OCI-LY7 (cell line): ENCODE results near the gene LTB4R. TPM values are rescaled to one million over a fixed set of nuclear protein-coding genes. Genes with fewer than 3 reads are reported as not detected.

Experiments used
- BruUV-seq: library from RNA; stranded (reverse); fragments of 400-500 nt; replicated peaks from 2 replicates; lab custom pipeline; 2021; lab: Mats Ljungman, UMichigan
- CTCF ChIA-PET: fragments of 300-600 bp; sonication (Branson Sonifier 250); formaldehyde crosslinking; loops from one replicate; lab custom pipeline; 2022; ENCODE audit warnings: antibody characterized with exemption; ENCODE audit not compliant: unreplicated experiment; lab: Charles Lee
- POLR2A ChIA-PET: fragments of 300-600 bp; sonication (Branson Sonifier 250); formaldehyde crosslinking; loops from one replicate; lab custom pipeline; 2022; ENCODE audit warnings: antibody characterized with exemption; lab: Charles Lee
- DNase-seq: peaks from one replicate; pipeline ENCODE4 v3.0.0-alpha.2; 2015; ENCODE audit warnings: low spot score
- H2AFZ ChIP-seq: fragments of 200-600 bp; sonication (generic), shearing (Covaris generic); 2 replicates; pipeline ENCODE4 v1.6.1; 2014; ENCODE audit warnings: mild to moderate bottlenecking, antibody characterized with exemption, low read length, moderate library complexity
- H3K27ac ChIP-seq: fragments of 200-600 bp; sonication (generic); 2 replicates; pipeline ENCODE4 v1.5.1; 2014; ENCODE audit warnings: mixed run types, low read depth, mild to moderate bottlenecking, moderate library complexity, low read length, inconsistent platforms; ENCODE audit not compliant: poor library complexity, severe bottlenecking
- H3K36me3 ChIP-seq: fragments of 200-600 bp; sonication (generic); 2 replicates; pipeline ENCODE4 v1.6.1; 2014; ENCODE audit warnings: mild to moderate bottlenecking, antibody characterized with exemption, low read length, moderate library complexity, mixed read lengths; ENCODE audit not compliant: insufficient read depth
- H3K4me1 ChIP-seq: fragments of 200-600 bp; sonication (generic); 2 replicates; pipeline ENCODE4 v1.5.1; 2014; ENCODE audit warnings: mild to moderate bottlenecking, low read length; ENCODE audit not compliant: insufficient read depth, poor library complexity, severe bottlenecking
- H3K4me2 ChIP-seq: fragments of 200-600 bp; sonication (generic); 2 replicates; pipeline ENCODE4 v1.6.1; 2014; ENCODE audit warnings: mild to moderate bottlenecking, low read length
- H3K4me3 ChIP-seq: fragments of 200-600 bp; sonication (generic); 2 replicates; pipeline ENCODE4 v1.5.1; 2014; ENCODE audit warnings: mild to moderate bottlenecking, low read depth, low read length; ENCODE audit not compliant: poor library complexity, severe bottlenecking
- H3K79me2 ChIP-seq: fragments of 200-600 bp; sonication (generic); 2 replicates; pipeline ENCODE4 v1.6.1; 2016; ENCODE audit warnings: low read depth, mild to moderate bottlenecking, low read length, moderate library complexity, mixed read lengths; ENCODE audit not compliant: insufficient read depth
- H3K9me2 ChIP-seq: fragments of 200-600 bp; sonication (generic); 2 replicates; pipeline ENCODE4 v1.6.1; 2016; ENCODE audit warnings: mild to moderate bottlenecking, low read length, mixed read lengths; ENCODE audit not compliant: insufficient read depth
- H3K9me3 ChIP-seq: fragments of 200-600 bp; sonication (generic); 2 replicates; pipeline ENCODE4 v1.6.1; 2014; ENCODE audit warnings: mild to moderate bottlenecking, mixed run types, low read length, mixed read lengths
- H4K20me1 ChIP-seq: fragments of 200-600 bp; sonication (generic); 2 replicates; pipeline ENCODE4 v1.6.1; 2014; ENCODE audit warnings: mild to moderate bottlenecking, antibody characterized with exemption, low read length, moderate library complexity, mixed read lengths; ENCODE audit not compliant: insufficient read depth
- CTCF ChIP-seq: fragments of 200-600 bp; sonication (generic); conservative IDR thresholded peaks from 2 replicates; pipeline ENCODE4 v1.5.1; 2014; ENCODE audit warnings: mild to moderate bottlenecking, antibody characterized with exemption, low read length, moderate library complexity, mixed read lengths
- EZH2phosphoT487 ChIP-seq: fragments of 200-600 bp; sonication (generic); IDR thresholded peaks from 2 replicates; pipeline ENCODE4 v1.6.1; 2018; ENCODE audit warnings: low read depth, borderline replicate concordance, mild to moderate bottlenecking, mixed run types, antibody characterized with exemption, low read length, moderate library complexity, mixed read lengths
- intact Hi-C: fragments of 100-400 bp; cut with micrococcal nuclease; formaldehyde crosslinking; loops from one replicate; pipeline ENCODE4 v1.10.0; 2022; ENCODE audit not compliant: unreplicated experiment
- total RNA-seq, 2 experiments: library from RNA; depleted of rRNA in 1 of 2; stranded (reverse); fragments of >200 nt in 1 of 2; shearing (Covaris generic) in 1 of 2; gene quantifications; 2 replicates each; pipeline ENCODE4 v1.2.3, GENCODE V29; 2014 to 2022

Gene LTB4R
- total RNA-seq, 2 experiments from 2014 or later = 15.8 to 28.3 TPM

GRCh38 chr14:24365600-24366412 lies 54.5 kb downstream of the LTB4R start:
- peak overlapping the region; percentile 99 for H3K4me2 ChIP-seq
- H4K20me1 ChIP-seq = no peaks in the 10 kb centered on the region
- H3K36me3 ChIP-seq = no peaks in the 10 kb centered on the region
- intact Hi-C loops = loop anchor here (1.0 to 10.0 kb wide), 8 partner anchors 33 to 801 kb away; partner anchors contain the start of genes AP1G2, PSME2, RNF31 and TINF2
- H3K79me2 ChIP-seq = peaks cover 3% of the 10 kb centered on the region; the same call in 1 of the 2 replicates
- BruUV-seq = no TSS peak
- H3K9me2 ChIP-seq = no peaks in the 10 kb centered on the region
- CTCF ChIA-PET = interaction anchor here (0.6 to 2.3 kb wide), 8 partner anchors 19 to 230 kb away, joined by 3 to 24 read pairs (median 6); no protein-coding TSS in a partner anchor
- H3K9me3 ChIP-seq = no peaks in the 10 kb centered on the region
- POLR2A ChIA-PET = interaction anchor here (0.6 to 2.1 kb wide), 12 partner anchors 12 to 381 kb away, joined by 3 to 24 read pairs (median 4); partner anchors contain the start of genes CBLN3, KHNYN and RIPK3
- peaks cover 29% of the 10 kb centered on the region for H3K4me1 ChIP-seq
- peak overlapping the region; percentile 93 for H3K27ac ChIP-seq
- peak; percentile 97 for TF ChIP-seq CTCF
- TF ChIP-seq EZH2phosphoT487 = no peak
- H3K4me3 ChIP-seq = peak overlapping the region; percentile 91
- peak; percentile 95 for DNase-seq
- peak overlapping the region; percentile 74; the same call in 1 of the 2 replicates for H2AFZ ChIP-seq

GRCh38 chr14:24366413-24366720 lies 55.1 kb downstream of the LTB4R start:
- Histone ChIP-seq H3K4me1 (peaks cover 29% of the 10 kb centered on the region), H3K36me3 (no peaks in the 10 kb centered on the region), H2AFZ (peak overlapping the region; percentile 81; the same call in 1 of the 2 replicates), H3K9me2 (no peaks in the 10 kb centered on the region), H3K27ac (peak overlapping the region; percentile 93), H3K79me2 (peaks cover 3% of the 10 kb centered on the region; the same call in 1 of the 2 replicates), H3K9me3 (no peaks in the 10 kb centered on the region), H3K4me3 (peak overlapping the region; percentile 91), H4K20me1 (no peaks in the 10 kb centered on the region), H3K4me2 (peak overlapping the region; percentile 99)
- ChIA-PET POLR2A (interaction anchor here (0.6 to 2.1 kb wide), 9 partner anchors 11 to 315 kb away, joined by 3 to 24 read pairs (median 4); partner anchors contain the start of genes CBLN3 and KHNYN), CTCF (interaction anchor here (0.6 to 2.3 kb wide), 7 partner anchors 20 to 231 kb away, joined by 3 to 24 read pairs (median 8); no protein-coding TSS in a partner anchor)
- intact Hi-C loops = loop anchor here (1.0 to 10.0 kb wide), 5 partner anchors 46 to 802 kb away; partner anchors contain the start of genes AP1G2, PSME2, RNF31 and TINF2
- DNase-seq = no peak
- BruUV-seq = TSS peak; percentile 94
- TF ChIP-seq CTCF = no peak
